ENCODE data around the gene RPS21.

DNA sequence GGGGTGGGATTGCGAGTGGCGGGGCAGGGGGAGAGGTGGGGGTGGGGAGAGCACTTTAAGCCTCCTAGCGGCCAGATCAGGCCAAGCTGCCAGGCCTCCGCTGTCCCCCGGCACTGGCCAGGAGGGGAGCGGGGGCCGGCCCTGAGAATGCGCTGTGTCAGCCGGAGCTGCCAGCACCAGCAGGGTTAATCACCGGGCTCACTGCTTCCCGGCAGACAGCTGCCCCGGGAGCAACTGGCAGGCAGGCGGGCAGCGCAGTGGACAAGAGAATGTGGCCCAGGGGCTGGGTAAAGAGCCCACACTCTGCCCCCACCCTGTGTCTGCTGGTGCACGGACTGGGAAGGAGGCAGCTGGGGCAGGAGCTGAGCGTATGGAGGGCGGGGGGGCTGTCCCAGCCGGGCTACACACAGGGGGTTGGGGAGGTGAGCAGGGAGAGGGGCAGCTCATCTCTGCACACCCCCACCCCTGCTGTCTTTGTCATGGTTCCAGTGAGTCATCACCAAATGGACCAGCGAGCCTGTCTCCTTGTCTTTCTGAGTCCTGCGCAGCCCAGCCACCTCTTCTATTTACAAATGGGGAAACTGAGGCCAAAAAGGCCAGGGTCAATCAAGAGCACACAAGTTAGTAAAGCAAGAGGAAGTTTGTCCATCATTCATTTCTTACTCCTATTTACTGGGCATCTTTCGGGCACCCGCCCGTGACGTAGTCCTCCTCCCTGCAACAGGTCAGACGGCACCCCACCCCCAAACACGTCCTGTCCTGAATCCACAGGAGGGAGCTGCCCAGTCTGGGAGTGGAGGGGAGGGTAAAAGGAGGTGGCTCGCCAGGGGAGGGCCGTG is 17.7 kb upstream of the RPS21 start:
- TF ChIP-seq, protein P1, sequence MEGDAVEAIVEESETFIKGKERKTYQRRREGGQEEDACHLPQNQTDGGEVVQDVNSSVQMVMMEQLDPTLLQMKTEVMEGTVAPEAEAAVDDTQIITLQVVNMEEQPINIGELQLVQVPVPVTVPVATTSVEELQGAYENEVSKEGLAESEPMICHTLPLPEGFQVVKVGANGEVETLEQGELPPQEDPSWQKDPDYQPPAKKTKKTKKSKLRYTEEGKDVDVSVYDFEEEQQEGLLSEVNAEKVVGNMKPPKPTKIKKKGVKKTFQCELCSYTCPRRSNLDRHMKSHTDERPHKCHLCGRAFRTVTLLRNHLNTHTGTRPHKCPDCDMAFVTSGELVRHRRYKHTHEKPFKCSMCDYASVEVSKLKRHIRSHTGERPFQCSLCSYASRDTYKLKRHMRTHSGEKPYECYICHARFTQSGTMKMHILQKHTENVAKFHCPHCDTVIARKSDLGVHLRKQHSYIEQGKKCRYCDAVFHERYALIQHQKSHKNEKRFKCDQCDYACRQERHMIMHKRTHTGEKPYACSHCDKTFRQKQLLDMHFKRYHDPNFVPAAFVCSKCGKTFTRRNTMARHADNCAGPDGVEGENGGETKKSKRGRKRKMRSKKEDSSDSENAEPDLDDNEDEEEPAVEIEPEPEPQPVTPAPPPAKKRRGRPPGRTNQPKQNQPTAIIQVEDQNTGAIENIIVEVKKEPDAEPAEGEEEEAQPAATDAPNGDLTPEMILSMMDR (IDR thresholded peaks at IDR 0.05), result no peak
- TF ChIP-seq ZFX (IDR thresholded peaks at IDR 0.05; ENCODE audit: borderline replicate concordance), result no peak
